GM18867 (cell line): ENCODE results near the gene TRAP1.
A peak's percentile ranks its signal among the peaks of the same experiment; 100 is the strongest.

Experiments used
- ATAC-seq: cut with Tn5 transposase; IDR thresholded peaks from one replicate; pipeline ENCODE4 v1.9.1; 2021; ENCODE audit warnings: mild to moderate bottlenecking, moderate library complexity; ENCODE audit not compliant: unreplicated experiment

TRAP1 gene

GRCh38 chr16:3737181-3737580, 19.9 kb upstream of the TRAP1 start:
- no peak for ATAC-seq

- no peak for ATAC-seq
These were observed 18.8 kb upstream of the TRAP1 start for GRCh38 chr16:3736116-3736515.

GRCh38 chr16:3735541-3735940, 18.2 kb upstream of the TRAP1 start:
- ATAC-seq, result no peak

GRCh38 chr16:3734758-3735221, 17.5 kb upstream of the TRAP1 start:
- no peak for ATAC-seq

- ATAC-seq, result no peak
These were observed 16.9 kb upstream of the TRAP1 start for GRCh38 chr16:3734084-3734757.

- ATAC-seq, result no peak
These were observed 14.8 kb upstream of the TRAP1 start for GRCh38 chr16:3732171-3732570.

- ATAC-seq, result no peak
These were observed 14.0 kb upstream of the TRAP1 start for GRCh38 chr16:3731126-3731935.

GRCh38 chr16:3730161-3731125, 13.1 kb upstream of the TRAP1 start:
- ATAC-seq, result no peak

- no peak for ATAC-seq
These were observed 12.1 kb upstream of the TRAP1 start for GRCh38 chr16:3729161-3730112.

GRCh38 chr16:3728424-3729160, 11.3 kb upstream of the TRAP1 start:
- ATAC-seq, result no peak

- no peak for ATAC-seq
These were observed 10.6 kb upstream of the TRAP1 start for GRCh38 chr16:3727806-3728381.

- no peak for ATAC-seq
These were observed 8.8 kb upstream of the TRAP1 start for GRCh38 chr16:3726021-3726687.

- no peak for ATAC-seq
These were observed 8.0 kb upstream of the TRAP1 start for GRCh38 chr16:3725276-3725675.

- ATAC-seq, result no peak
These were observed 5.2 kb upstream of the TRAP1 start for GRCh38 chr16:3722508-3722907.

- ATAC-seq, result no peak
These were observed 3.1 kb upstream of the TRAP1 start for GRCh38 chr16:3720418-3720817.

- ATAC-seq, result no peak
These were observed 1.3 kb upstream of the TRAP1 start for GRCh38 chr16:3718628-3719027.

GRCh38 chr16:3718019-3718391, 681 bp upstream of the TRAP1 start:
- ATAC-seq, result no peak

GRCh38 chr16:3716831-3717234, 491 bp downstream of the TRAP1 start:
- ATAC-seq, result peak; percentile 28

GRCh38 chr16:3715430-3715829, 1.9 kb downstream of the TRAP1 start:
- ATAC-seq, result no peak
